Panc1 (cell line): ENCODE data around the gene CHID1. TPM values are rescaled to one million over a fixed set of nuclear protein-coding genes. Genes with fewer than 3 reads are reported as not detected.
A peak's percentile ranks its signal among the peaks of the same experiment; 100 is the strongest.

Experiments used
- ATAC-seq: fragments of 200-7000 bp; cut with Tn5 transposase; 2 replicates; pipeline ENCODE4 v1.9.1; 2020; ENCODE audit warnings: mild to moderate bottlenecking, moderate library complexity
- BruUV-seq: library from RNA; stranded (reverse); fragments of 400-500 nt; replicated peaks from 2 replicates; lab custom pipeline; 2021; lab: Mats Ljungman, UMichigan
- CTCF ChIA-PET: fragments of 300-600 bp; sonication (Branson Sonifier 250); formaldehyde crosslinking; loops from one replicate; lab custom pipeline; 2022; ENCODE audit warnings: antibody characterized with exemption; lab: Charles Lee
- POLR2A ChIA-PET: fragments of 300-600 bp; sonication (Branson Sonifier 250); formaldehyde crosslinking; loops from one replicate; lab custom pipeline; 2022; ENCODE audit warnings: antibody characterized with exemption; lab: Charles Lee
- DNase-seq: peaks from one replicate; pipeline ENCODE4 v3.0.0-alpha.2; 2010; ENCODE audit warnings: low read depth, low spot score
- H3K27ac ChIP-seq: 2 replicates; pipeline ENCODE4 v1.5.1; 2011; ENCODE audit warnings: mild to moderate bottlenecking, low read length, inconsistent platforms
- H3K27me3 ChIP-seq: fragments of 200-500 bp; sonication (Bioruptor generic); 2 replicates; pipeline ENCODE4 v1.6.0; 2014; ENCODE audit warnings: low read length, inconsistent platforms; ENCODE audit not compliant: control insufficient read depth, insufficient read depth
- H3K36me3 ChIP-seq: fragments of 200-500 bp; sonication (Bioruptor generic); 2 replicates; pipeline ENCODE4 v1.5.1; 2014; ENCODE audit warnings: inconsistent platforms, mild to moderate bottlenecking, low read length, moderate library complexity; ENCODE audit not compliant: control insufficient read depth, insufficient read depth
- H3K4me1 ChIP-seq: 2 replicates; pipeline ENCODE4 v1.5.1; 2011; ENCODE audit warnings: inconsistent platforms, mild to moderate bottlenecking, low read length, moderate library complexity; ENCODE audit not compliant: control insufficient read depth, insufficient read depth
- H3K4me3 ChIP-seq, 2 experiments: 2 replicates each; pipeline ENCODE4 v1.5.1; 2011 to 2012; ENCODE audit warnings: low read depth in 2 of 2, low read length in 2 of 2, mild to moderate bottlenecking in 2 of 2, inconsistent platforms in 1 of 2, moderate library complexity in 1 of 2
- H3K9me3 ChIP-seq: fragments of 200-500 bp; sonication (Bioruptor generic); 2 replicates; pipeline ENCODE4 v1.5.1; 2014; ENCODE audit warnings: low read depth, mild to moderate bottlenecking, inconsistent platforms, low read length, moderate library complexity; ENCODE audit not compliant: control insufficient read depth, insufficient read depth
- CTCF ChIP-seq: fragments of 450-650 bp; IDR thresholded peaks from 2 replicates; pipeline ENCODE4 v1.5.1; 2017; ENCODE audit warnings: mild to moderate bottlenecking
- POLR2AphosphoS5 ChIP-seq: IDR thresholded peaks from 2 replicates; pipeline ENCODE4 v1.6.1; 2012; ENCODE audit warnings: mild to moderate bottlenecking, low read depth, low read length, moderate library complexity
- REST ChIP-seq, 2 experiments: IDR thresholded peaks; 2 replicates each; pipeline ENCODE4 v1.6.1; 2011 to 2012; ENCODE audit warnings: low read depth in 2 of 2, control low read depth in 1 of 2, low read length in 1 of 2, mild to moderate bottlenecking in 1 of 2, moderate library complexity in 1 of 2; ENCODE audit not compliant: insufficient read depth in 1 of 2
- SIN3A ChIP-seq: IDR thresholded peaks from 2 replicates; pipeline ENCODE4 v1.6.1; 2012; ENCODE audit warnings: low read depth, mild to moderate bottlenecking, low read length, moderate library complexity, borderline replicate concordance; ENCODE audit not compliant: insufficient read depth
- TCF7L2 ChIP-seq: IDR thresholded peaks from 2 replicates; pipeline ENCODE4 v1.6.1; 2011; ENCODE audit warnings: mild to moderate bottlenecking, low read depth, low read length, inconsistent platforms
- in situ Hi-C: cut with HindIII; loops from 2 replicates; pipeline ENCODE4 v1.10.0; 2016; ENCODE audit warnings: low sequenced_read_pairs, low pct_unique_long_range_greater_than_20kb
- intact Hi-C: fragments of 100-400 bp; cut with micrococcal nuclease; formaldehyde crosslinking; loops from one replicate; pipeline ENCODE4 v1.10.0; 2022; ENCODE audit not compliant: unreplicated experiment
- total RNA-seq: library from RNA; stranded (reverse); gene quantifications from one replicate; pipeline ENCODE4 v1.2.1, GENCODE V29; 2021; ENCODE audit not compliant: unreplicated experiment

CHID1 gene
- total RNA-seq, 1 experiment from 2014 or later: 224 TPM

- POLR2A ChIA-PET: no interaction called here
- no peak for ATAC-seq
- TF ChIP-seq TCF7L2 (no peak), POLR2AphosphoS5 (no peak), CTCF (no peak), SIN3A (no peak), REST (IDR thresholded peaks at IDR 0.05; ENCODE audit: insufficient read depth in 1 of 2, low read depth in 2 of 2, low read length in 1 of 2) (no peak)
Observed at GRCh38 chr11:849951-850774, 60.4 kb downstream of the CHID1 start.

GRCh38 chr11:849104-849824 lies 61.3 kb downstream of the CHID1 start:
- Histone ChIP-seq H3K9me3 (no peaks in the 10 kb centered on the region), H3K27ac (no peak overlapping the region), H3K36me3 (peaks cover 3% of the 10 kb centered on the region; the same call in 1 of the 2 replicates), H3K4me3 (no peak overlapping the region), H3K4me1 (peaks cover 59% of the 10 kb centered on the region), H3K27me3 (no peaks in the 10 kb centered on the region)
- in situ Hi-C loops (no loop called here), intact Hi-C loops (no loop called here)
- TF ChIP-seq REST (IDR thresholded peaks at IDR 0.05; ENCODE audit: insufficient read depth in 1 of 2, low read depth in 2 of 2, low read length in 1 of 2): no peak
- TF ChIP-seq SIN3A: no peak
- TF ChIP-seq POLR2AphosphoS5: no peak
- no peak for TF ChIP-seq TCF7L2
- TF ChIP-seq CTCF: no peak
- no peak for ATAC-seq
- ChIA-PET POLR2A (no interaction called here), CTCF (interaction anchor here (0.7 to 0.9 kb wide), 2 partner anchors 14 to 61 kb away, joined by 3 read pairs; partner anchors contain the start of gene CHID1)
- DNase-seq: no peak
- no TSS peak for BruUV-seq

More at GRCh38 chr11:849951-850774, 60.4 kb downstream of the CHID1 start:
- in situ Hi-C loops (no loop called here), intact Hi-C loops (no loop called here)
- CTCF ChIA-PET: no interaction called here
- Histone ChIP-seq H3K4me3 (peak overlapping the region in 1 of 2 experiments; percentile 2; a peak in 1 of 4 replicates), H3K36me3 (peaks cover 3% of the 10 kb centered on the region; the same call in 1 of the 2 replicates), H3K27ac (no peak overlapping the region), H3K9me3 (no peaks in the 10 kb centered on the region), H3K4me1 (peaks cover 52% of the 10 kb centered on the region), H3K27me3 (no peaks in the 10 kb centered on the region)
- no TSS peak for BruUV-seq
- DNase-seq: no peak
